Effector memory CD4-positive, alpha-beta T cell (primary cell): Measurements from ENCODE around the gene KLHDC1.
"Not testable (repeated sequence)": the region's sequence is repeated elsewhere in the genome, so short reads cannot be mapped to it uniquely, and the experiment has no call there.

Experiments
- DNase-seq, 3 donors: peaks; one replicate each; pipeline ENCODE4 v3.0.0-alpha.2; 2020
- H3K27ac ChIP-seq: 2 replicates; pipeline ENCODE4 v1.7.0; 2013; ENCODE audit warnings: mild to moderate bottlenecking, low read length, moderate library complexity; ENCODE audit not compliant: insufficient read depth, poor library complexity, severe bottlenecking
- H3K27me3 ChIP-seq: replicated peaks from 2 replicates; pipeline ENCODE4 v1.7.0; 2013; ENCODE audit warnings: mild to moderate bottlenecking, low read length; ENCODE audit not compliant: insufficient read depth, control insufficient read depth, poor library complexity, severe bottlenecking
- H3K36me3 ChIP-seq: 2 replicates; pipeline ENCODE4 v1.7.0; 2013; ENCODE audit warnings: mild to moderate bottlenecking, low read length, moderate library complexity; ENCODE audit not compliant: control insufficient read depth, insufficient read depth
- H3K4me1 ChIP-seq: 2 replicates; pipeline ENCODE4 v1.7.0; 2013; ENCODE audit warnings: low read length, mild to moderate bottlenecking; ENCODE audit not compliant: control insufficient read depth, insufficient read depth, poor library complexity, severe bottlenecking
- H3K4me3 ChIP-seq: 2 replicates; pipeline ENCODE4 v1.7.0; 2013; ENCODE audit warnings: low read length, low read depth, mild to moderate bottlenecking; ENCODE audit not compliant: insufficient read depth, poor library complexity, severe bottlenecking
- H3K9me3 ChIP-seq: 2 replicates; pipeline ENCODE4 v1.7.0; 2013; ENCODE audit warnings: mild to moderate bottlenecking, low read length, moderate library complexity; ENCODE audit not compliant: control insufficient read depth

Gene KLHDC1

GRCh38 chr14:49720744-49721143, 27.8 kb downstream of the KLHDC1 start:
- Histone ChIP-seq H3K36me3 (peaks cover 8% of the 10 kb centered on the region), H3K27ac (no peak overlapping the region), H3K9me3 (no peaks in the 10 kb centered on the region), H3K4me3 (no peak overlapping the region), H3K4me1 (no peaks in the 10 kb centered on the region), H3K27me3 (no peaks in the 10 kb centered on the region)
- DNase-seq, result no peak

GRCh38 chr14:49721733-49722435, 29.0 kb downstream of the KLHDC1 start:
- not testable (repeated sequence) for H3K27me3 ChIP-seq, H3K4me1 ChIP-seq, H3K9me3 ChIP-seq, DNase-seq, H3K4me3 ChIP-seq, H3K27ac ChIP-seq
- peaks cover 15% of the 10 kb centered on the region for H3K36me3 ChIP-seq

- no peak overlapping the region for H3K27ac ChIP-seq
- H3K9me3 ChIP-seq, result no peaks in the 10 kb centered on the region
- no peak overlapping the region for H3K4me3 ChIP-seq
- no peaks in the 10 kb centered on the region for H3K27me3 ChIP-seq
- H3K36me3 ChIP-seq, result peaks cover 11% of the 10 kb centered on the region
- no peak for DNase-seq
- H3K4me1 ChIP-seq, result no peaks in the 10 kb centered on the region
Observed at GRCh38 chr14:49727171-49727570, 34.3 kb downstream of the KLHDC1 start.

- Histone ChIP-seq H3K27ac (no peak overlapping the region), H3K27me3 (no peaks in the 10 kb centered on the region), H3K4me3 (no peak overlapping the region), H3K36me3 (no peaks in the 10 kb centered on the region), H3K9me3 (no peaks in the 10 kb centered on the region), H3K4me1 (no peaks in the 10 kb centered on the region)
- no peak for DNase-seq
Observed at GRCh38 chr14:49732896-49733295, 40.0 kb downstream of the KLHDC1 start.

- no peaks in the 10 kb centered on the region for H3K27me3 ChIP-seq
- no peak for DNase-seq
Observed at GRCh38 chr14:49733836-49734235, 40.9 kb downstream of the KLHDC1 start.

GRCh38 chr14:49735669-49736068, 42.7 kb downstream of the KLHDC1 start:
- DNase-seq, H3K27me3 ChIP-seq, H3K4me1 ChIP-seq, H3K9me3 ChIP-seq, H3K4me3 ChIP-seq, H3K36me3 ChIP-seq, H3K27ac ChIP-seq: not testable (repeated sequence)

More at GRCh38 chr14:49733836-49734235, 40.9 kb downstream of the KLHDC1 start:
- no peaks in the 10 kb centered on the region for H3K4me1 ChIP-seq
- no peaks in the 10 kb centered on the region for H3K36me3 ChIP-seq
- H3K9me3 ChIP-seq, result no peaks in the 10 kb centered on the region
- H3K4me3 ChIP-seq, result no peak overlapping the region
- no peak overlapping the region for H3K27ac ChIP-seq

- Histone ChIP-seq H3K27me3 (no peaks in the 10 kb centered on the region), H3K36me3 (peaks cover 2% of the 10 kb centered on the region), H3K4me1 (no peaks in the 10 kb centered on the region), H3K27ac (no peak overlapping the region), H3K9me3 (no peaks in the 10 kb centered on the region), H3K4me3 (no peak overlapping the region)
- no peak for DNase-seq
Observed at GRCh38 chr14:49745191-49745590, 52.3 kb downstream of the KLHDC1 start.

- not testable (repeated sequence) for H3K4me1 ChIP-seq, H3K9me3 ChIP-seq, H3K27ac ChIP-seq, H3K36me3 ChIP-seq, H3K4me3 ChIP-seq, H3K27me3 ChIP-seq, DNase-seq
Observed at GRCh38 chr14:49746476-49746875, 53.6 kb downstream of the KLHDC1 start.

GRCh38 chr14:49754570-49755097, 61.7 kb downstream of the KLHDC1 start:
- Histone ChIP-seq H3K27ac (no peak overlapping the region), H3K4me3 (no peak overlapping the region), H3K9me3 (no peaks in the 10 kb centered on the region), H3K27me3 (no peaks in the 10 kb centered on the region), H3K36me3 (no peaks in the 10 kb centered on the region), H3K4me1 (no peaks in the 10 kb centered on the region)
- no peak for DNase-seq

GRCh38 chr14:49755378-49755777, 62.5 kb downstream of the KLHDC1 start:
- Histone ChIP-seq H3K4me1 (no peaks in the 10 kb centered on the region), H3K27ac (no peak overlapping the region), H3K9me3 (no peaks in the 10 kb centered on the region), H3K27me3 (no peaks in the 10 kb centered on the region), H3K36me3 (no peaks in the 10 kb centered on the region), H3K4me3 (no peak overlapping the region)
- DNase-seq, result no peak
